Measurements from ENCODE around the gene CFAP65.

Gene CFAP65

DNA sequence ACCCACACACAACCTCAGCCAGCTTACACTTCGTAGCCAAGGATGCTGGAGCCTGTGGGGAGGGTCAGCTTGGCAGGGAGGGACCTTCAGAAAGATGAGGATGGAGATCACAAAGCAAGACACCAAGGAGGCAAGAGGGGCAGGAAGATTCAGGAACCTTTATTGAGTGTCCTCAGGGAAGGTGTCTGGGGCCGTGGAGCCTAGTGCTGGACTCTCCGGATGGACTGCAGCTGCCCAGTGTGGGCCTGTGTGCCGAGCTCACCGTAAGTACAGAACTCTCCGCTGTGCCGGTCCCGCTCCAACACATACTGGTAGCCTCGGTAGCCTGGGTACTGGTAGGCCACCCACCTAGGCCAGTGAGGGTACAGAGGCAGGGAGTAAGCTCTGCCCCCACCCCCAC is 51.3 kb downstream of the CFAP65 start:
- POLR2A ChIA-PET: no interaction called here
- CTCF ChIA-PET: interaction anchor here (2.7 kb wide), 1 partner anchor 10 kb away, joined by 16 read pairs; no protein-coding TSS in a partner anchor
- no peak for DNase-seq (ENCODE audit: extremely low spot score)
- TF ChIP-seq, protein P1, sequence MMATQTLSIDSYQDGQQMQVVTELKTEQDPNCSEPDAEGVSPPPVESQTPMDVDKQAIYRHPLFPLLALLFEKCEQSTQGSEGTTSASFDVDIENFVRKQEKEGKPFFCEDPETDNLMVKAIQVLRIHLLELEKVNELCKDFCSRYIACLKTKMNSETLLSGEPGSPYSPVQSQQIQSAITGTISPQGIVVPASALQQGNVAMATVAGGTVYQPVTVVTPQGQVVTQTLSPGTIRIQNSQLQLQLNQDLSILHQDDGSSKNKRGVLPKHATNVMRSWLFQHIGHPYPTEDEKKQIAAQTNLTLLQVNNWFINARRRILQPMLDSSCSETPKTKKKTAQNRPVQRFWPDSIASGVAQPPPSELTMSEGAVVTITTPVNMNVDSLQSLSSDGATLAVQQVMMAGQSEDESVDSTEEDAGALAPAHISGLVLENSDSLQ (IDR thresholded peaks at IDR 0.05): no peak
- no peak for TF ChIP-seq ELF4 (IDR thresholded peaks at IDR 0.05)
- no peak for TF ChIP-seq HDGF (IDR thresholded peaks at IDR 0.05; ENCODE audit: borderline replicate concordance)
- no peak for TF ChIP-seq TARDBP (IDR thresholded peaks at IDR 0.05)
- TF ChIP-seq FOXK2 (IDR thresholded peaks at IDR 0.05): no peak
- no peak for TF ChIP-seq LEF1 (IDR thresholded peaks at IDR 0.05; ENCODE audit: borderline replicate concordance)
- no peak for TF ChIP-seq FOXM1 (IDR thresholded peaks at IDR 0.05; ENCODE audit: borderline replicate concordance)
- no peak for TF ChIP-seq CTBP1 (IDR thresholded peaks at IDR 0.05; ENCODE audit: borderline replicate concordance)
- TF ChIP-seq ARNT (IDR thresholded peaks at IDR 0.05): no peak
- no peak for TF ChIP-seq BHLHE40 (IDR thresholded peaks at IDR 0.05; ENCODE audit: borderline replicate concordance)
- no peak for TF ChIP-seq SP1 (IDR thresholded peaks at IDR 0.05)
- no peak for TF ChIP-seq L3MBTL2 (conservative IDR thresholded peaks at IDR 0.05)
- no peak for TF ChIP-seq SUZ12 (IDR thresholded peaks at IDR 0.05)
- TF ChIP-seq NFRKB (IDR thresholded peaks at IDR 0.05): no peak

DNA sequence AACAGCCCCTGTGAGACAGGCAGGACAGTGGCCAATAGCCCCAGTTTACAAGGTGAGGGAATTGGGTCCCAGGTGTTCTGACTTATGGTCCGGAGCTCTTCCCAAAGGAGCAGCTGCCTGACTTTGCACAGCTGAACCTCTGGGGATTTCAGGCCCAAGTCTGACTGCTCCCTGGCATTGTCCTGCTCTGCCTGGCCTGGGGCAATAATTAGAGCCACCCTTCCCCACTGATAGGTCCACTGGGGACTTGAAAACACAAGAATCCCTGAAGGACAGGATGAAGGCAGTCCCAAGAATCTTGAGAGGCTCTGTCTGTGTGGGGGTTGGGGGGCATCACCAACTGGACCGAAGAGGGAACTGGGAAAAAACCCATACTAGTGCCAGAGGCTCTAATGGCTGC is 52.7 kb downstream of the CFAP65 start:
- TF ChIP-seq SP1 (IDR thresholded peaks at IDR 0.05) (no peak), ZNF384 (IDR thresholded peaks at IDR 0.05) (no peak), BHLHE40 (IDR thresholded peaks at IDR 0.05; ENCODE audit: borderline replicate concordance) (no peak), ARNT (IDR thresholded peaks at IDR 0.05) (no peak), LEF1 (IDR thresholded peaks at IDR 0.05; ENCODE audit: borderline replicate concordance) (no peak), ELF4 (IDR thresholded peaks at IDR 0.05) (no peak), FOXK2 (IDR thresholded peaks at IDR 0.05) (no peak), HDGF (IDR thresholded peaks at IDR 0.05; ENCODE audit: borderline replicate concordance) (no peak), L3MBTL2 (conservative IDR thresholded peaks at IDR 0.05) (no peak), TARDBP (IDR thresholded peaks at IDR 0.05) (no peak), NFRKB (IDR thresholded peaks at IDR 0.05) (no peak), FOXM1 (IDR thresholded peaks at IDR 0.05; ENCODE audit: borderline replicate concordance) (no peak), CTBP1 (IDR thresholded peaks at IDR 0.05; ENCODE audit: borderline replicate concordance) (no peak), FOXA1 (IDR thresholded peaks at IDR 0.05) (no peak), SUZ12 (IDR thresholded peaks at IDR 0.05) (no peak)
- TF ChIP-seq, protein P1 (IDR thresholded peaks at IDR 0.05): no peak
- POLR2A ChIA-PET: interaction anchor here (0.7 kb wide), 1 partner anchor 9 kb away, joined by 3 read pairs; no protein-coding TSS in a partner anchor
- no peak for DNase-seq (ENCODE audit: extremely low spot score)
- CTCF ChIA-PET: interaction anchor here (1.2 to 2.7 kb wide), 3 partner anchors 9 to 41 kb away, joined by 3 to 16 read pairs (median 4); no protein-coding TSS in a partner anchor

DNA sequence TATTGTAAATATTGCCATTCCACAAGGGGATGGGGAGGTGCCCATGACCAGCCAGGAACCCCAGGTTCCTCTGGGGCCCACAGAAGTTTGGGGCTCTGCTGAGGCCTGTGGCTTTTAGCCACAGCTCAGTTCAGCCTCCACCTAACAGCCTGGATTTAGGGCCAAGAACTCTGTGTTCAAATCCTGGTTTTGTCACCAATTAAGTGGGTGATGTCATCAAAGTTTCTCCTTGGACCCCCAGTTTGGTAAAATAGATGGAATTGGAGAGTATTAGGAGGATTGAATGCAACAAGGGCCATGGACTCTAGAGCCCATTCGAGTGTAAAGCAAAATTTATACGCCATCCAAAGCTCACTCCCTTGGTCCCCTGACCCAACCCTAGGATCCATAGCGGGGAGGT is 53.2 kb downstream of the CFAP65 start:
- no peak for DNase-seq (ENCODE audit: extremely low spot score)
- CTCF ChIA-PET: interaction anchor here (0.5 to 2.7 kb wide), 5 partner anchors 8 to 86 kb away, joined by 3 to 16 read pairs (median 4); no protein-coding TSS in a partner anchor
- TF ChIP-seq FOXM1 (IDR thresholded peaks at IDR 0.05; ENCODE audit: borderline replicate concordance) (no peak), BHLHE40 (IDR thresholded peaks at IDR 0.05; ENCODE audit: borderline replicate concordance) (no peak), LEF1 (IDR thresholded peaks at IDR 0.05; ENCODE audit: borderline replicate concordance) (no peak), SUZ12 (IDR thresholded peaks at IDR 0.05) (no peak), ARNT (IDR thresholded peaks at IDR 0.05) (no peak), TARDBP (IDR thresholded peaks at IDR 0.05) (no peak), L3MBTL2 (conservative IDR thresholded peaks at IDR 0.05) (no peak)
- POLR2A ChIA-PET: interaction anchor here (1.1 kb wide), 1 partner anchor 14 kb away, joined by 4 read pairs; no protein-coding TSS in a partner anchor

DNA sequence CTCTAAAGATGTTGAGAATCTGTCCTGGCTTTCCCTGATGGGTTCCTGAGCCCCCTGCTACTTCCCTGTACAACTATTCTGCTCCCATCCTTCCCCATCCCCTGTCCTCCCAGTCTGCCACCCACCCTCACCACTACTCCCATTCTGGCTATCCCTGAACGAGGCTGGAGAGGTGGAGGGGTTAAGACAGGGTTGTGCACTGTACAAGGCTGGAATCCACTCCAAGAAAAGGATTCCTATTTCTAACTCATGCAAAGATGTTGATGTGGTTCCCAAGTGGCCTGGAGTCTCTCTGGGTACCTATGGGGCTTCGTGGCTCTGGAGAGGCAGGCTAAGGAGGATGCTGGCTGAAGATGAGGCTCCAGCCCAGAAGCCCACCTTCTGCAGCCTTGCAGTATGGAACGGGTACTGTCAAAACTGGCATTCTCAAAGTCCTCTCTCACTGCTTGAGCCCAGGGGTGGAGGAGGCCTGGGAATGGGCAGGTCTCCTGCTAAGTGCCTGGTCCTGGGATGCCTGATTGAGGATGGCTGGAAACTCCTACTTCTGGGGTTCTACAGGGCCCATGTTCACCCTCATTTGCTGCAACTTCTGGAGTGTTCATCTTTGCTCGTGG is 55.1 kb downstream of the CFAP65 start:
- CTCF ChIA-PET: interaction anchor here (1.0 kb wide), 1 partner anchor 327 kb away, joined by 4 read pairs; the partner anchor contains the start of genes BCS1L and ZNF142
- POLR2A ChIA-PET: no interaction called here
- no peak for DNase-seq (ENCODE audit: extremely low spot score)
- TF ChIP-seq HDGF (IDR thresholded peaks at IDR 0.05; ENCODE audit: borderline replicate concordance) (no peak), BHLHE40 (IDR thresholded peaks at IDR 0.05; ENCODE audit: borderline replicate concordance) (no peak), ELF4 (IDR thresholded peaks at IDR 0.05) (no peak), ZNF384 (IDR thresholded peaks at IDR 0.05) (no peak), SP1 (IDR thresholded peaks at IDR 0.05) (no peak)

DNA sequence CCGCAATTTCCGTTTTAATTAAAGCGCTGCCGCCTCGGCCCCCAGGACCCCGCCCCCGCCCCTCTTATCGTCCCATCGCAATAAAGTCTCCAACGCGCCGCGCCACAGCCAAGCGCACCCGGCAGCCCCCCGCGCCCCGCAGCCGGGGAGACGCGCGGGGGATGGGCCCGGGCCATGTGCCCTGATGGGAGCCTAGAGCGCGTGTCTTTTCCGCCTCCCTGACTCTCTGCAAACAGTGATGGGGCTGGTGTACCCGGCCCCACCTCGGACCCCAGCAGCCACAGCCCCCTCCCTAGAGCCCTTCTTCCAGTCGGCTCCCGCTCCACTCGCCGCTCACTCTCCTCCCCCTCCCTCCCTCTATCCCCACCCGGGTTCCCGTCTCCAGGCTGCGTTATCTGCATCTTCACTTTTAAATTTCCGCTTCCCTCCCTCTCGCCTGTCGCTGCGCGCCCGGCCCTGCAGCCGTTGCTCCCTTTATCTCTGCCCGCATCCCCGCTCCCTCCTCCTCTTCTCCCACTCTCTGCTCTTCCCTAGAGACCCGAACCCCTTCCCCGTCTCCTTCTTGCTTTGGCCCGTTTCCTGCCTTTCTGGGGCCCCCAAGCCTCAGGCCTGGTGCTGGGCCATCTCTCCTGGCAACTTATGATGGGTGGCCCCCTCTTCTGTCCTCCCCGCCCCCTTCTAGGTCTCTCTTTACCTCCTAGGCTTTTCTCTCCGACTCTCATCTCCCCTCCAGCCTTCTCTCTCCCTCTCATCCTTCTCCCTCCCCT is 55.8 kb downstream of the CFAP65 start:
- ChIA-PET POLR2A (no interaction called here), CTCF (no interaction called here)
- TF ChIP-seq TARDBP (IDR thresholded peaks at IDR 0.05): no peak
- TF ChIP-seq HDGF (IDR thresholded peaks at IDR 0.05; ENCODE audit: borderline replicate concordance): no peak
- TF ChIP-seq LEF1 (IDR thresholded peaks at IDR 0.05; ENCODE audit: borderline replicate concordance): no peak
- TF ChIP-seq L3MBTL2 (conservative IDR thresholded peaks at IDR 0.05): no peak
- TF ChIP-seq SUZ12 (IDR thresholded peaks at IDR 0.05): no peak
- TF ChIP-seq, protein P1 (IDR thresholded peaks at IDR 0.05): no peak
- TF ChIP-seq NFRKB (IDR thresholded peaks at IDR 0.05): no peak
- no peak for TF ChIP-seq FOXA1 (IDR thresholded peaks at IDR 0.05)
- no peak for TF ChIP-seq ZNF384 (IDR thresholded peaks at IDR 0.05)
- no peak for DNase-seq (ENCODE audit: extremely low spot score)

DNA sequence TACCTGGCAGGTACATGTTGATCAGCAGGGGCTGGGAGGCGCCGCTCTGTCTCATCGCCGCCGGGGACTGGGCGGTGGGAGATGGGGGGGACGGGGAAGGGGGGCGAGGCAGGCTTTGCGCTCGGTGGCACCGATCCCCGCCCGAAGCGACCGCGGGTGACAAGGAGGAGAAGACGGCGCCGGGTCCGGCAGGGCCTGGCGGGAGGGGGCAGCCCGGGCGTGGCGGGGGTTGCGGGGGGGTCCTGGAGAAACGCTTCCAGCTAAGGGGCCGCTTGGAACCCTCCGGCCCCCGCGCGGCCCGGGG is 56.3 kb downstream of the CFAP65 start, which contains the start of gene FEV:
Gene FEV (minus strand): TSS at position 164 of the 304 bp plus-strand sequence. CDS start 109 bp downstream, at position 55.
- CTCF ChIA-PET: no interaction called here

More for the DNA sequence above, 56.3 kb downstream of the CFAP65 start, which contains the start of gene FEV:
- TF ChIP-seq CTBP1 (IDR thresholded peaks at IDR 0.05; ENCODE audit: borderline replicate concordance) (no peak), HDGF (IDR thresholded peaks at IDR 0.05; ENCODE audit: borderline replicate concordance) (no peak), ELF4 (IDR thresholded peaks at IDR 0.05) (no peak), SP1 (IDR thresholded peaks at IDR 0.05) (no peak), ARNT (IDR thresholded peaks at IDR 0.05) (no peak), SUZ12 (IDR thresholded peaks at IDR 0.05) (no peak), ZNF384 (IDR thresholded peaks at IDR 0.05) (no peak), BHLHE40 (IDR thresholded peaks at IDR 0.05; ENCODE audit: borderline replicate concordance) (no peak), NFRKB (IDR thresholded peaks at IDR 0.05) (no peak), L3MBTL2 (conservative IDR thresholded peaks at IDR 0.05) (no peak), FOXK2 (IDR thresholded peaks at IDR 0.05) (no peak), FOXM1 (IDR thresholded peaks at IDR 0.05; ENCODE audit: borderline replicate concordance) (no peak)
- TF ChIP-seq, protein P1 (IDR thresholded peaks at IDR 0.05): no peak
- POLR2A ChIA-PET: no interaction called here
- DNase-seq (ENCODE audit: extremely low spot score): no peak
